BLaER1 treated with 17β-estradiol and CSF1 and Interleukin-3, amounts not matched to agents 10 nM and 100 nM (cell line): ENCODE results near the gene MLIP.

Source experiments
- H3K27ac ChIP-seq, 11 experiments: shearing (Covaris generic); formaldehyde crosslinking; 2 replicates each; pipeline ENCODE4 v1.8.1; 2022
- H3K27me3 ChIP-seq, 11 experiments: shearing (Covaris generic); formaldehyde crosslinking; 2 replicates each; pipeline ENCODE4 v1.8.1; 2022
- H3K36me3 ChIP-seq, 11 experiments: shearing (Covaris generic); formaldehyde crosslinking; 2 replicates each; pipeline ENCODE4 v1.8.1; 2022
- H3K4me1 ChIP-seq, 10 experiments: shearing (Covaris generic); formaldehyde crosslinking; 2 replicates each; pipeline ENCODE4 v1.8.1; 2022
- H3K4me2 ChIP-seq, 11 experiments: shearing (Covaris generic); formaldehyde crosslinking; 2 replicates each; pipeline ENCODE4 v1.8.1; 2022
- H3K4me3 ChIP-seq, 10 experiments: shearing (Covaris generic); formaldehyde crosslinking; 2 replicates each; pipeline ENCODE4 v1.8.1; 2022
- H3K9ac ChIP-seq, 11 experiments: shearing (Covaris generic); formaldehyde crosslinking; 2 replicates each; pipeline ENCODE4 v1.8.1; 2022
- H3K9me3 ChIP-seq, 11 experiments: shearing (Covaris generic); formaldehyde crosslinking; replicated peaks in 1 of 11; 2 replicates each; pipeline ENCODE4 v1.8.1; 2022
- H4K20me1 ChIP-seq, 11 experiments: shearing (Covaris generic); formaldehyde crosslinking; 2 replicates each; pipeline ENCODE4 v1.8.1; 2022
- Cebpa-rat ChIP-seq, 11 experiments: shearing (Covaris generic); IDR thresholded peaks; 2 replicates each; pipeline ENCODE4 v1.8.1; 2022

Gene MLIP, protein sequence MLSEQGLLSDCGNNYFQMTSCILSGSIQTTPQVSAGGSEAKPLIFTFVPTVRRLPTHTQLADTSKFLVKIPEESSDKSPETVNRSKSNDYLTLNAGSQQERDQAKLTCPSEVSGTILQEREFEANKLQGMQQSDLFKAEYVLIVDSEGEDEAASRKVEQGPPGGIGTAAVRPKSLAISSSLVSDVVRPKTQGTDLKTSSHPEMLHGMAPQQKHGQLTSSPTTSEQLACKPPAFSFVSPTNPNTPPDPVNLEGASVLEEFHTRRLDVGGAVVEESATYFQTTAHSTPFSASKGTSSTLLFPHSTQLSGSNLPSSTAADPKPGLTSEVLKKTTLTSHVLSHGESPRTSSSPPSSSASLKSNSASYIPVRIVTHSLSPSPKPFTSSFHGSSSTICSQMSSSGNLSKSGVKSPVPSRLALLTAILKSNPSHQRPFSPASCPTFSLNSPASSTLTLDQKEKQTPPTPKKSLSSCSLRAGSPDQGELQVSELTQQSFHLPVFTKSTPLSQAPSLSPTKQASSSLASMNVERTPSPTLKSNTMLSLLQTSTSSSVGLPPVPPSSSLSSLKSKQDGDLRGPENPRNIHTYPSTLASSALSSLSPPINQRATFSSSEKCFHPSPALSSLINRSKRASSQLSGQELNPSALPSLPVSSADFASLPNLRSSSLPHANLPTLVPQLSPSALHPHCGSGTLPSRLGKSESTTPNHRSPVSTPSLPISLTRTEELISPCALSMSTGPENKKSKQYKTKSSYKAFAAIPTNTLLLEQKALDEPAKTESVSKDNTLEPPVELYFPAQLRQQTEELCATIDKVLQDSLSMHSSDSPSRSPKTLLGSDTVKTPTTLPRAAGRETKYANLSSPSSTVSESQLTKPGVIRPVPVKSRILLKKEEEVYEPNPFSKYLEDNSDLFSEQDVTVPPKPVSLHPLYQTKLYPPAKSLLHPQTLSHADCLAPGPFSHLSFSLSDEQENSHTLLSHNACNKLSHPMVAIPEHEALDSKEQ

DNA sequence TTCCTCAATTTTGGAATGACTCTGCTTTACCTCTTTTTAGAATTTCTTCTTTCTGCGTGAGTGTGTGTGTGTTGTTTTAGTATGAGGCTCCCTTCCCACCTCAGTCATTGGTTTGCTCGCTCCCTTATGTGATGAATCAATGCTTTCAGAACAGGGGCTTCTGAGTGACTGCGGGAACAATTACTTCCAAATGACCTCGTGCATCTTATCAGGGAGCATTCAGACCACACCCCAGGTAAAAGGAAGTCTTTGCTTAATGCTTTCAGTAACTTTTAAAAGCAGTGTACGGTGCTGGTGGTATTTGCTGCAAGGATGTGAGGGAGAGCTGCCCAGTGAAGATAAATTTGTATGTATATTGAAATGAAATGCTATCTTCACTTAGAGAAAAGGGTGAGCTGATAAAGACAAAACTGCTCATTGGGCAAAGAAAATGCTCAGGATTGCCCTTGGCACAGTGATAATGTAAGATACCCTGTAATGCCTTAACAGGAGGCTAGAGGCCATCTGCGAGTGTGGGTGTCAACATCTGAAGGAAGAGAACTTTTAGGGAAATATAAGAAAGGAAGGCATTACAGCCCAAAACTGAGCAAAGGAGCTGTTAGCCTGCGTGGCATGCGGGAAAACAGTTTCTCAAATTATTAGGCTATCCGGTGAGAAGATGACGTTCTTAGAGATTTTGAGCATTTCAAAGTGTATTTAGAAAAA lies at the start of gene MLIP:
Gene MLIP (plus strand): TSS at position 103 of the 705 bp plus-strand sequence. CDS start 37 bp downstream, at position 140.
- no peak for TF ChIP-seq Cebpa-rat (IDR thresholded peaks at IDR 0.05)
- H3K4me2 ChIP-seq = no peak within 1 kb of the TSS
- no peaks in the 10 kb centered on the region for H3K27me3 ChIP-seq
- H3K36me3 ChIP-seq = no peaks in the 10 kb centered on the region
- H3K27ac ChIP-seq = no peak within 1 kb of the TSS
- no peak within 1 kb of the TSS for H3K4me3 ChIP-seq
- no peaks in the 10 kb centered on the region for H3K9me3 ChIP-seq
- no peak within 1 kb of the TSS for H3K9ac ChIP-seq
- no peaks in the 10 kb centered on the region for H3K4me1 ChIP-seq
- H4K20me1 ChIP-seq = no peaks in the 10 kb centered on the region

- Histone ChIP-seq H3K36me3 (no peaks in the 10 kb centered on the region), H3K4me3 (no peak overlapping the region), H3K9ac (no peak overlapping the region), H3K4me2 (no peak overlapping the region), H3K27ac (no peak overlapping the region), H3K27me3 (no peaks in the 10 kb centered on the region), H3K4me1 (peaks cover 4 to 15% (median 10%) of the 10 kb centered on the region in 10 experiments; a peak in 17 of 20 replicates), H3K9me3 (no peaks in the 10 kb centered on the region), H4K20me1 (no peaks in the 10 kb centered on the region)
- TF ChIP-seq Cebpa-rat (IDR thresholded peaks at IDR 0.05) = no peak
Observed at GRCh38 chr6:54063228-54063539, 48.1 kb upstream of the MLIP start.

- Histone ChIP-seq H3K9me3 (no peaks in the 10 kb centered on the region), H3K36me3 (no peaks in the 10 kb centered on the region), H3K4me1 (peaks cover 0 to 6% (median 0%) of the 10 kb centered on the region in 10 experiments; a peak in 2 of 20 replicates), H3K27ac (no peak overlapping the region), H3K4me3 (no peak overlapping the region), H4K20me1 (no peaks in the 10 kb centered on the region), H3K27me3 (no peaks in the 10 kb centered on the region), H3K9ac (no peak overlapping the region), H3K4me2 (no peak overlapping the region)
- TF ChIP-seq Cebpa-rat (IDR thresholded peaks at IDR 0.05) = no peak
Observed at GRCh38 chr6:54068694-54069093, 42.5 kb upstream of the MLIP start.

DNA sequence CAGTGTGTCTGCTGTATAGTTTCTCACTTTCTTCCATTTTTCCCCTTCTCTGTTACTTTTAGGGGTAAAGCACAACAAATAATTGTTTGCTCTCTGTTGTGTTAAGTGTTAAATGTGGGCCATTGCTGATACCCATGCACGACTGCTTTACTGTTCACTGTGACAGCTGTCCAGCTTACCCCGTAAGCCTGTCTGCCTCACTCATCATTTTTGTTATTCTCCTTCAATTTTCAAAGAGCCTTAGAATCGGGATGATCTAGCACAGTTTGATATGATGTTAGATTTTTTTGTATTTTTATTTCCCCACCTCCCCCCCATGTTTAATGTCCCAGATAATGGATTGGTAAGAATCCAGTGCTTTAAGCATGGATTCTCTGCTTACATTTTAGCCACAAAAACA lies 41.2 kb upstream of the MLIP start:
- Histone ChIP-seq H3K4me3 (no peak overlapping the region), H3K27me3 (no peaks in the 10 kb centered on the region), H3K9ac (no peak overlapping the region), H3K27ac (no peak overlapping the region), H3K9me3 (no peaks in the 10 kb centered on the region), H4K20me1 (no peaks in the 10 kb centered on the region), H3K36me3 (no peaks in the 10 kb centered on the region), H3K4me1 (peaks cover 0 to 6% (median 0%) of the 10 kb centered on the region in 10 experiments; a peak in 2 of 20 replicates), H3K4me2 (no peak overlapping the region)
- no peak for TF ChIP-seq Cebpa-rat (IDR thresholded peaks at IDR 0.05)

DNA sequence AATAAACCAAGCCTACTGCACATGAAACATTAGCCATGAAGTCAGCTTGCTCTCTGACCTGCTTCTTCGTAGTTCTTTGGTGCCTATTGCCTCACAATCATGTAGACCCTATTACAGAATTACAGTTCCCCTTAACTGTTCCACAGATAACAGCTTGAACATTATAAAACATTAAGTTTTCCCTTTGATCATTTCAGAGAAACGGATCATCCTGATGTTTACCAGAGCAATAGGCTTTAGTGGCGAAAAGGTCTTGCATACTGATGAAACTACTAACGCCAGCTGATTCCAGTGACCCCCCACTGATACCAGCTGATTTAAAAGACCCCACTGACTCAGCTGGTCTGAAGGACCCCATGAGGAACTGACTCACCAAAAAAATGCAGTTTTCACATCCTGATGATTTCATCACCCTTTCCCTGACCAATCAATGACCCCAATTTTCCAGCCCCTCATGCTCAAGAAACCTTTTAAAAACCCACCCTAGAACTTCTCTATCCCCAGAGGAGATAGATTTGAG lies 39.4 kb upstream of the MLIP start:
- Histone ChIP-seq H3K4me2 (peak overlapping the region in 2 of 11 experiments; percentile 9 to 19; a peak in 1 of 22 replicates), H4K20me1 (no peaks in the 10 kb centered on the region), H3K36me3 (no peaks in the 10 kb centered on the region), H3K9ac (no peak overlapping the region), H3K4me3 (no peak overlapping the region), H3K9me3 (no peaks in the 10 kb centered on the region), H3K4me1 (peaks cover 0 to 6% (median 0%) of the 10 kb centered on the region in 10 experiments; a peak in 2 of 20 replicates), H3K27me3 (no peaks in the 10 kb centered on the region), H3K27ac (no peak overlapping the region)
- no peak for TF ChIP-seq Cebpa-rat (IDR thresholded peaks at IDR 0.05)

DNA sequence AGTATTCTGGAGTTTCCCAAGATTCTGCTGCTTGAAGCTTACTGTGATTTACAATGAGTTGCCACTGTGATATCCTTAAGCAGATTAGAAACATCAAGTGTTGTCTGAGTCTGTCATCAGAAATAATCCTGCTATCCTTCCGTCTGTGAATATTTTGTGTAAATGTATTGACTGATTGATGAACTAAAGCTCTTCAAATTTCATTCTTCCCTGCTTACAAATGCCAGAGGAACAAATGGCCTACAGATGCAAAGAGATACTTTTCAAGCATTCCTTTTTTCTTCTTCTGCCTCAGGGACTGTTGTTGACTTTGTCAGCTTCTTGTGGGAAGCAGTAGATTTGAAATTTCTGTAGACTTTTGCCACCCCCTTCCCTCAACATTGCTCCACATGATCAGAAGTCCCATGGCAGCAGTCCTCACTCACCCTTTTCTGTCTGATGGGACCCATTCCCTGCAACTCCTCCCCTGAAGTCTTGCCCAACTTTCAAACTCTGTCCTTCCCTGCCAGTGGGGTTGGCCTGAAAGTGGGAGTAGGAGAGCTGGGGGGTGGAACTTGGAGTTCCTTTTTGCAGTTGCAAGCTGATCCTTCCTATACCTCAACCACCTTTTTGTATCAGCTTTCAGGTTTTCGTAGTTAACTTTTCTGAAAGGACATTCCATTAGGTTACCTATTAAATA lies 38.5 kb upstream of the MLIP start:
- Histone ChIP-seq H3K27ac (no peak overlapping the region), H4K20me1 (no peaks in the 10 kb centered on the region), H3K27me3 (no peaks in the 10 kb centered on the region), H3K4me3 (no peak overlapping the region), H3K4me1 (peaks cover 0 to 6% (median 0%) of the 10 kb centered on the region in 10 experiments; a peak in 2 of 20 replicates), H3K9me3 (no peaks in the 10 kb centered on the region), H3K9ac (no peak overlapping the region), H3K4me2 (no peak overlapping the region), H3K36me3 (no peaks in the 10 kb centered on the region)
- no peak for TF ChIP-seq Cebpa-rat (IDR thresholded peaks at IDR 0.05)

GRCh38 chr6:54073487-54073886 lies 37.8 kb upstream of the MLIP start:
- Histone ChIP-seq H3K36me3 (no peaks in the 10 kb centered on the region), H4K20me1 (no peaks in the 10 kb centered on the region), H3K4me2 (no peak overlapping the region), H3K27ac (no peak overlapping the region), H3K9ac (no peak overlapping the region), H3K4me1 (peaks cover 0 to 6% (median 0%) of the 10 kb centered on the region in 10 experiments; a peak in 2 of 20 replicates), H3K9me3 (no peaks in the 10 kb centered on the region), H3K27me3 (no peaks in the 10 kb centered on the region), H3K4me3 (no peak overlapping the region)
- no peak for TF ChIP-seq Cebpa-rat (IDR thresholded peaks at IDR 0.05)

GRCh38 chr6:54074109-54074508 lies 37.1 kb upstream of the MLIP start:
- Histone ChIP-seq H3K4me3 (no peak overlapping the region), H3K4me1 (peaks cover 0 to 6% (median 0%) of the 10 kb centered on the region in 10 experiments; a peak in 2 of 20 replicates), H3K27ac (no peak overlapping the region), H3K27me3 (no peaks in the 10 kb centered on the region), H3K36me3 (no peaks in the 10 kb centered on the region), H3K9ac (no peak overlapping the region), H4K20me1 (no peaks in the 10 kb centered on the region), H3K4me2 (no peak overlapping the region), H3K9me3 (no peaks in the 10 kb centered on the region)
- no peak for TF ChIP-seq Cebpa-rat (IDR thresholded peaks at IDR 0.05)
